ENCODE data around the gene CENPE. TPM values are rescaled to one million over a fixed set of nuclear protein-coding genes. Genes with fewer than 3 reads are reported as not detected.
A peak's percentile ranks its signal among the peaks of the same experiment; 100 is the strongest.
"Not testable (repeated sequence)": the region's sequence is repeated elsewhere in the genome, so short reads cannot be mapped to it uniquely, and the experiment has no call there.

The CENPE gene
- total and polyA plus RNA-seq, 3 donors from 2014 or later, result 0.96 to 9.1 (median 6.6) TPM

DNA sequence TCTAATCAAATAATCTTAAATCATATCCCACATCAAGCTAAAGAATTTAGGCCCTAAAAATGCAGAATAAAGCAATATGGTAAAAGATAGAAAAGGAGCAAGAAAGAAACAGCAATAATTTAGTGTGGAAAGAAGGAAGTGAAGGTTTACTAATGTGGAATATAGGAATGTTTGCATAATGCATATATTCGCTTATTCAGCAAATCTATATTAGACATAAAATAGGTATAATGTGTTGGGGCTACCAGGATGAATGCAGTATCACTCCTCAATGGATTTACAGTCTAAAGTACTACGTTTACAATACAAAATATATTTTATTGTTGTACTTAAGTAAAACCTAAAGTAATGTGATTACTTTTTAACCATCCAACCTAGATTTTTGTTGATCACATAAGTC, 4.7 kb downstream of the CENPE start:
- intact Hi-C loops (cut with DNase I; ENCODE audit: low total_unique reads), result no loop called here
- no peaks in the 10 kb centered on the region for H3K9me3 ChIP-seq
- H3K27ac ChIP-seq, result no peak overlapping the region
- H3K27me3 ChIP-seq, result no peaks in the 10 kb centered on the region
- no peaks in the 10 kb centered on the region for H3K4me1 ChIP-seq
- no peak overlapping the region for H3K4me3 ChIP-seq
- H3K36me3 ChIP-seq (ENCODE audit: low read depth, missing control alignments), result no peaks in the 10 kb centered on the region
- WGBS, 2 donors, result 94 to 97% methylated on average over 2 of the region's 2 CpGs
- TF ChIP-seq POLR2A (IDR thresholded peaks at IDR 0.05), result no peak
- TF ChIP-seq, protein P1, sequence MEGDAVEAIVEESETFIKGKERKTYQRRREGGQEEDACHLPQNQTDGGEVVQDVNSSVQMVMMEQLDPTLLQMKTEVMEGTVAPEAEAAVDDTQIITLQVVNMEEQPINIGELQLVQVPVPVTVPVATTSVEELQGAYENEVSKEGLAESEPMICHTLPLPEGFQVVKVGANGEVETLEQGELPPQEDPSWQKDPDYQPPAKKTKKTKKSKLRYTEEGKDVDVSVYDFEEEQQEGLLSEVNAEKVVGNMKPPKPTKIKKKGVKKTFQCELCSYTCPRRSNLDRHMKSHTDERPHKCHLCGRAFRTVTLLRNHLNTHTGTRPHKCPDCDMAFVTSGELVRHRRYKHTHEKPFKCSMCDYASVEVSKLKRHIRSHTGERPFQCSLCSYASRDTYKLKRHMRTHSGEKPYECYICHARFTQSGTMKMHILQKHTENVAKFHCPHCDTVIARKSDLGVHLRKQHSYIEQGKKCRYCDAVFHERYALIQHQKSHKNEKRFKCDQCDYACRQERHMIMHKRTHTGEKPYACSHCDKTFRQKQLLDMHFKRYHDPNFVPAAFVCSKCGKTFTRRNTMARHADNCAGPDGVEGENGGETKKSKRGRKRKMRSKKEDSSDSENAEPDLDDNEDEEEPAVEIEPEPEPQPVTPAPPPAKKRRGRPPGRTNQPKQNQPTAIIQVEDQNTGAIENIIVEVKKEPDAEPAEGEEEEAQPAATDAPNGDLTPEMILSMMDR (IDR thresholded peaks at IDR 0.05), result no peak
- DNase-seq, result no peak

DNA sequence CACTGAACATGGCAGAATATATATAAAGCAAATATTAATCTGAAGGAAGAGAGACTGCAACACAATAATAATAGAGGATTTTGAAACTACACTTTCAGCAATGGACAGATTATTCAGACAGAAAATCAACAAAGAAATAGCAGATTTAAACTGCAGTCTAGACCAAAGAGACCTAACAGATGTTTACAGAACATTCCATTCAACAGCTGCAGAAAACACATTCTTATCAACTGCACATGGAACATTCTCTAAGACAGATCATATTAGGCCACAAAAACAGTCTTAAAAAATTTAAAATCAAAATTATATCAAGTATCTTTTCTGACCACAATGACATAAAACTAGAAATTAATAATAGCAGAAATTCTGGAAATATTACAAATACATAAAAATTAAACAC, 27.1 kb downstream of the CENPE start:
- TF ChIP-seq POLR2A (IDR thresholded peaks at IDR 0.05), result no peak
- TF ChIP-seq, protein P1 (IDR thresholded peaks at IDR 0.05), result no peak
- intact Hi-C loops (cut with DNase I; ENCODE audit: low total_unique reads), result no loop called here
- Histone ChIP-seq H3K27ac (peak overlapping the region in 1 of 2 donors; percentile 3), H3K9me3 (no peaks in the 10 kb centered on the region), H3K27me3 (no peaks in the 10 kb centered on the region), H3K36me3 (ENCODE audit: low read depth, missing control alignments) (no peaks in the 10 kb centered on the region), H3K4me3 (no peak overlapping the region), H3K4me1 (no peaks in the 10 kb centered on the region)
- DNase-seq, result no peak

DNA sequence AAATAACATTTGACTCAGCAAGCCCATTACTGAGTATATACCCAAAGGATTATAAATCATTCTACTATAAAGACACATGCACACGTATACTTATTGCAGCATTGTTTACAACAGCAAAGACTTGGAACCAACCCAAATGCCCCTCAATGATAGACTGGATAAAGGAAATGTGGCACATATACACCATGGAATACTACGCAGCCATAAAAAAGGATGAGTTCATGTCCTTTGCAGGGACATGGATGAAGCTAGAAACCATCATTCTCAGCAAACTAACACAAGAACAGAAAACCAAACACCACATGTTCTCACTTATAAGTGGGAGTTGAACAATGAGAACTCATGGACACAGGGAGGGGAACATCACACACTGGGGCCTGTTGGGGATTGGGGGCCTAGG, 28.4 kb downstream of the CENPE start:
- H3K27ac ChIP-seq; H3K9me3 ChIP-seq; H3K4me1 ChIP-seq; DNase-seq; H3K4me3 ChIP-seq; H3K27me3 ChIP-seq; H3K36me3 ChIP-seq (ENCODE audit: low read depth, missing control alignments); intact Hi-C loops (cut with DNase I; ENCODE audit: low total_unique reads): not testable (repeated sequence)
- 92 to 93% methylated on average over 2 of the region's 2 CpGs for WGBS, 2 donors

DNA sequence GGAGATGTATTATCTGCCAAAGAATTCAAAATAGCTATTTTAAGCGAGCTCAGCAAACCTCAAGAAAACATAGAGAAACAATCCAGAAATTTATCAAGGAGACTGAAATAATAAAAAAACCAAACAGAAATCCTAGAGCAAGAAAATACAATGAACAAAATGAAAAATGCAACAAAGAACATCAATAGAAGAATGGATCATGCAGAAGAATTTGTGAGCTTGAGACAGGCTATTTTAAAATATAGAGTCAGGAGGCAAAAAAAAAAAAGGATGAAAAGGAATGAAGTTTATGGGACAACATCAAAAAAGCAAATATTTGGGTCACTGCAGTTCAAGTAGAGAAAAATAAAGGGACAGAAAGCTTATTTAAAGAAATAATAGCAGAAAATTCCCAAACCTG, 29.1 kb downstream of the CENPE start:
- Histone ChIP-seq H3K9me3 (no peaks in the 10 kb centered on the region), H3K27ac (no peak overlapping the region), H3K27me3 (no peaks in the 10 kb centered on the region), H3K36me3 (ENCODE audit: low read depth, missing control alignments) (no peaks in the 10 kb centered on the region), H3K4me1 (no peaks in the 10 kb centered on the region), H3K4me3 (no peak overlapping the region)
- no peak for TF ChIP-seq POLR2A (IDR thresholded peaks at IDR 0.05)
- TF ChIP-seq, protein P1 (IDR thresholded peaks at IDR 0.05), result no peak
- WGBS, 2 donors, result 95 to 96% methylated on average over 1 of the region's 1 CpG
- intact Hi-C loops (cut with DNase I; ENCODE audit: low total_unique reads), result no loop called here
- no peak for DNase-seq

DNA sequence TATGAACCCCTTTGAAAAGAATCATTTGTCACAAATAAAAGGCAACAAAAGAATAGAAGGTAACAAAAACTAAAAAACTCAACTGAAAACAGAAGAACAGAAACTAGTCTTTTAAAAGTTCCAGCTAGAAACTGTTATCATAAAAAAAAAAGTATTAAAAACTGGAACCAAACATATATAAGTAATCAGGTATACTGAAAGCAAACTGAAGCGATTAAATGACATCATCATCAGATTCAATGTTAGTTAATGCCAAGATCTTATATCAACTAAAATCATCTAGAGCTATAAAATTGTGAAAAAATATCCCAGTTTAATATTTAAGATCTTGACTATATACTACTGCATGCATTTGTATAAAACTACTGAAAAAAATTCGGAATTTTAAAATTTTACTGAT, 36.0 kb downstream of the CENPE start:
- H3K27me3 ChIP-seq, result no peaks in the 10 kb centered on the region
- no peak for TF ChIP-seq POLR2A (IDR thresholded peaks at IDR 0.05)
- TF ChIP-seq, protein P1 (IDR thresholded peaks at IDR 0.05), result no peak
- H3K27ac ChIP-seq, result no peak overlapping the region
- H3K36me3 ChIP-seq (ENCODE audit: low read depth, missing control alignments), result no peaks in the 10 kb centered on the region
- H3K4me1 ChIP-seq, result no peaks in the 10 kb centered on the region
- no peak for DNase-seq
- 91 to 94% methylated on average over 2 of the region's 2 CpGs for WGBS, 2 donors
- intact Hi-C loops (cut with DNase I; ENCODE audit: low total_unique reads), result no loop called here
- H3K4me3 ChIP-seq, result no peak overlapping the region
- no peaks in the 10 kb centered on the region for H3K9me3 ChIP-seq

All from testis (tissue), 3 donors.